Left renal cortex interstitium (tissue), 4 donors: ENCODE measurements around the gene RARG. TPM values are rescaled to one million over a fixed set of nuclear protein-coding genes. Genes with fewer than 3 reads are reported as not detected.

Source experiments
- DNase-seq, 4 donors: peaks; one replicate each; pipeline ENCODE4 v3.0.0-alpha.2; 2013; ENCODE audit warnings: low read depth in 4 of 4, low spot score in 2 of 4, missing footprints in 1 of 4
- polyA plus RNA-seq, 4 donors: library from polyadenylated mRNA; unstranded; fragments of 120-200 nt; gene quantifications; one replicate each; pipeline ENCODE4 v1.2.1, GENCODE V29; 2013; ENCODE audit not compliant: insufficient read length in 4 of 4

The RARG gene
- polyA plus RNA-seq, 4 donors = 27.5 to 39.6 (median 36.5) TPM

- DNase-seq = no peak
These were observed 6.9 kb downstream of the RARG start for GRCh38 chr12:53224897-53225634.

GRCh38 chr12:53224061-53224896 lies 7.7 kb downstream of the RARG start:
- no peak for DNase-seq

- no peak for DNase-seq
These were observed 8.5 kb downstream of the RARG start for GRCh38 chr12:53223389-53224060.

- DNase-seq = no peak
These were observed 9.2 kb downstream of the RARG start for GRCh38 chr12:53222806-53223261.

GRCh38 chr12:53222170-53222721 lies 9.8 kb downstream of the RARG start:
- DNase-seq = no peak

GRCh38 chr12:53221203-53222080 lies 10.6 kb downstream of the RARG start:
- peak in 1 of 4 donors; percentile 55 for DNase-seq

- DNase-seq = peak; percentile 63 to 86 (median 81)
These were observed 11.3 kb downstream of the RARG start for GRCh38 chr12:53220694-53221202.

GRCh38 chr12:53219956-53220693 lies 11.9 kb downstream of the RARG start:
- DNase-seq = no peak

GRCh38 chr12:53219292-53219955 lies 12.6 kb downstream of the RARG start:
- DNase-seq = no peak

- DNase-seq = no peak
These were observed 13.3 kb downstream of the RARG start for GRCh38 chr12:53218551-53219291.

- DNase-seq = no peak
These were observed 14.1 kb downstream of the RARG start for GRCh38 chr12:53217931-53218307.

- no peak for DNase-seq
These were observed 14.7 kb downstream of the RARG start for GRCh38 chr12:53217051-53217930.

- DNase-seq = no peak
These were observed 16.5 kb downstream of the RARG start for GRCh38 chr12:53215497-53215896.

- DNase-seq = no peak
These were observed 17.1 kb downstream of the RARG start for GRCh38 chr12:53214687-53215455.

- DNase-seq = no peak
These were observed 17.8 kb downstream of the RARG start for GRCh38 chr12:53214221-53214620.

GRCh38 chr12:53213348-53213747 lies 18.7 kb downstream of the RARG start:
- no peak for DNase-seq
